VCaP (cell line): ENCODE measurements around the gene RIC3.

Experiments
- H3K27ac ChIP-seq: fragments of 450-650 bp; 2 replicates; pipeline ENCODE4 v1.5.1; 2017
- CTCF ChIP-seq: fragments of 450-650 bp; conservative IDR thresholded peaks from 2 replicates; pipeline ENCODE4 v1.5.1; 2017; ENCODE audit warnings: mild to moderate bottlenecking, moderate library complexity

The RIC3 gene

GRCh38 chr11:8102965-8103364 lies 65.9 kb downstream of the RIC3 start:
- H3K27ac ChIP-seq: no peak overlapping the region
- TF ChIP-seq CTCF: no peak

- H3K27ac ChIP-seq: no peak overlapping the region
- no peak for TF ChIP-seq CTCF
These were observed 66.4 kb downstream of the RIC3 start for GRCh38 chr11:8102296-8102915.

GRCh38 chr11:8101421-8101820 lies 67.4 kb downstream of the RIC3 start:
- no peak for TF ChIP-seq CTCF
- H3K27ac ChIP-seq: no peak overlapping the region

GRCh38 chr11:8100605-8101004 lies 68.2 kb downstream of the RIC3 start:
- no peak for TF ChIP-seq CTCF

GRCh38 chr11:8100158-8100557 lies 68.7 kb downstream of the RIC3 start:
- TF ChIP-seq CTCF: no peak
- no peak overlapping the region for H3K27ac ChIP-seq

More at GRCh38 chr11:8100605-8101004, 68.2 kb downstream of the RIC3 start:
- H3K27ac ChIP-seq: no peak overlapping the region

GRCh38 chr11:8099291-8099899 lies 69.4 kb downstream of the RIC3 start:
- TF ChIP-seq CTCF: peak; percentile 83
- no peak overlapping the region for H3K27ac ChIP-seq

- no peak for TF ChIP-seq CTCF
- H3K27ac ChIP-seq: no peak overlapping the region
These were observed 69.9 kb downstream of the RIC3 start for GRCh38 chr11:8098879-8099278.
